ENCODE results near the gene NAALADL2.

GRCh38 chr3:175192536-175192935 lies 333.4 kb downstream of the NAALADL2 start:
- TF ChIP-seq EZH2 (IDR thresholded peaks at IDR 0.05) (no peak), POLR2AphosphoS5 (IDR thresholded peaks at IDR 0.05; ENCODE audit: borderline replicate concordance, low read depth, low read length) (no peak), FOXP2 (optimal IDR thresholded peaks at IDR 0.05; ENCODE audit: control extremely low read depth, extremely low read length, insufficient read depth) (no peak)
